SK-N-MC (cell line): Measurements from ENCODE around the gene OR52N1.

Source experiments
- DNase-seq: peaks from one replicate; pipeline ENCODE4 v3.0.0-alpha.2; 2011; ENCODE audit warnings: low read depth, low spot score
- H3K27ac ChIP-seq: fragments of 200-600 bp; sonication (generic); 2 replicates; pipeline ENCODE4 v1.5.1; 2016; ENCODE audit warnings: mixed run types
- H3K36me3 ChIP-seq: fragments of 200-600 bp; sonication (generic); 2 replicates; pipeline ENCODE4 v1.6.1; 2017; ENCODE audit warnings: antibody characterized with exemption, low read length, mixed read lengths; ENCODE audit not compliant: insufficient read depth
- H3K4me3 ChIP-seq: fragments of 200-600 bp; sonication (generic); 2 replicates; pipeline ENCODE4 v1.5.1; 2016
- H3K9ac ChIP-seq: fragments of 200-600 bp; sonication (generic); 2 replicates; pipeline ENCODE4 v1.8.0; 2017; ENCODE audit warnings: mixed run types, mixed read lengths; ENCODE audit not compliant: insufficient read length
- H3K9me3 ChIP-seq: fragments of 200-600 bp; sonication (generic); 2 replicates; pipeline ENCODE4 v1.6.1; 2017; ENCODE audit warnings: low read depth, mild to moderate bottlenecking, antibody characterized with exemption, low read length, moderate library complexity, mixed read lengths
- EZH2 ChIP-seq: fragments of 200-600 bp; sonication (generic); IDR thresholded peaks from one replicate; pipeline ENCODE4 v1.6.1; 2017; ENCODE audit warnings: antibody characterized with exemption
- FOXP2 ChIP-seq: optimal IDR thresholded peaks from 2 replicates; pipeline ENCODE3; 2011; ENCODE audit warnings: mild to moderate bottlenecking, moderate library complexity; ENCODE audit not compliant: insufficient read depth; ENCODE audit errors: extremely low read length, control extremely low read depth
- POLR2AphosphoS5 ChIP-seq: IDR thresholded peaks from 2 replicates; pipeline ENCODE4 v1.6.1; 2012; ENCODE audit warnings: mild to moderate bottlenecking, low read depth, low read length, borderline replicate concordance

OR52N1 gene

DNA sequence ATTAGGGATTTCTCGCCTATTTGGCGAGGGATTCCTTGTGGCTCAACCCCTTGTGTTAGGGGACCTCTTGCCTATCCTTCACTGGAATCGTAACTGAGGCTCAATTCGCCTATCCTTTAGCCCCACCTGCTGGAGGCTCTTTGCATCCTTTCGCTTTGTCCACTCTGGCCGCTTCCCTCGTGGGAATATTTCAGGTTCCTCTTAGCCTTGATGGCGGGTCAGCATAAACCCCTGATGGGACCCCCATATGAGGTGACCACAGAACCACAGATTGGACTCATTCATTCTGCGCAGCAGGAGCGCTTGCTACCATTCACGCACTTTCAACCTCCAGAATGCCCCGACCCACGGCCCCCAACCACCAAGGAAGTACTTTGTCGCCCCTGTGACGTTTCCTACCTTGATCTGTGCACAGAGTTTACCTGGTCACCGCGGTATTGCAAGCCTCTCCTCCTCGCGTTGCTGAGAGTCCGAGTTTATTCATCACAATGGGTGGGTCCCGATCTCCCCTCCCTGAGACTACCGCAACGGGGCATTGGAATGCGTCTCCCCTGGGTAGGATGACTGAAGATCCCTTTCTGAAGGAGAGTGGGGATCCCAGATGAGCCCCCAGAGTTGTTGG lies 17.5 kb upstream of the OR52N1 start, which contains the start of gene OR52N2:
TSS of gene OR52N2 (plus strand) at position 425 of the 622 bp plus-strand sequence. CDS start 11,412 bp downstream, outside the sequence.
- TF ChIP-seq EZH2 (no peak), POLR2AphosphoS5 (no peak), FOXP2 (no peak)
- H3K36me3 ChIP-seq = no peaks in the 10 kb centered on the region
- no peak within 1 kb of the TSS for H3K27ac ChIP-seq
- H3K9me3 ChIP-seq = no peaks in the 10 kb centered on the region
- DNase-seq = peak; percentile 8
- no peak within 1 kb of the TSS for H3K9ac ChIP-seq
- no peak within 1 kb of the TSS for H3K4me3 ChIP-seq

- Histone ChIP-seq H3K4me3 (no peak overlapping the region), H3K36me3 (no peaks in the 10 kb centered on the region), H3K9me3 (no peaks in the 10 kb centered on the region), H3K9ac (no peak overlapping the region), H3K27ac (no peak overlapping the region)
- no peak for TF ChIP-seq POLR2AphosphoS5
- TF ChIP-seq FOXP2 = no peak
- no peak for TF ChIP-seq EZH2
- DNase-seq = no peak
Measured at GRCh38 chr11:5807580-5807979, 16.5 kb upstream of the OR52N1 start.

- no peak for DNase-seq
- Histone ChIP-seq H3K9me3 (no peaks in the 10 kb centered on the region), H3K4me3 (no peak overlapping the region), H3K27ac (no peak overlapping the region), H3K36me3 (no peaks in the 10 kb centered on the region), H3K9ac (no peak overlapping the region)
- TF ChIP-seq POLR2AphosphoS5 (no peak), FOXP2 (no peak), EZH2 (no peak)
Measured at GRCh38 chr11:5803982-5804381, 12.9 kb upstream of the OR52N1 start.

DNA sequence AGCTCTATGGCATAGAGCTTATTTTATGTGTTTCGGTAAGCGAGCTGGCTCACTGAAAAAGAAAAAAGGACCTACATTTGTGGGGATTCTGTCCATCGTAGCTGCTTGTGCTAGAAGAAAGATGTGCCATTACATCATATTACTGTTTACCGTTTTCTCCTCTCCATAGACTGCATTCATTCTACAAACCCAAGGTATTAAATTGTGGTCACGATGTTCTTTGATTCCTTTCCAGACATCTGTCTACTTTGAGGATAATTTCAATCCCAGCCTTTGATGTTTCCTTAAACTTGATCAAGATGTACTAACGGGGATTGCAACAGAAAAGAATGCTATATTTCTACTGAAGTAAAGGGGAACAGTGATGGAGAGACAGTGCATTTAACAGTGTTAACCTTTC lies 5.5 kb upstream of the OR52N1 start:
- H3K36me3 ChIP-seq = no peaks in the 10 kb centered on the region
- H3K9ac ChIP-seq = no peak overlapping the region
- DNase-seq = no peak
- TF ChIP-seq FOXP2 = no peak
- no peak for TF ChIP-seq POLR2AphosphoS5
- no peak for TF ChIP-seq EZH2
- H3K27ac ChIP-seq = no peak overlapping the region
- H3K9me3 ChIP-seq = no peaks in the 10 kb centered on the region
- no peak overlapping the region for H3K4me3 ChIP-seq

- H3K9me3 ChIP-seq = no peaks in the 10 kb centered on the region
Measured at GRCh38 chr11:5783255-5783654, 7.8 kb downstream of the OR52N1 start, which contains the start of gene OR52N5. Gene OR52N5 (minus strand): TSS chr11:5783355. CDS start chr11:5778634, 4,721 bp downstream.

GRCh38 chr11:5767056-5767455 lies 24.0 kb downstream of the OR52N1 start:
- H3K4me3 ChIP-seq = no peak overlapping the region
- TF ChIP-seq EZH2 (no peak), FOXP2 (no peak), POLR2AphosphoS5 (no peak)
- DNase-seq = no peak
- no peaks in the 10 kb centered on the region for H3K36me3 ChIP-seq
- no peaks in the 10 kb centered on the region for H3K9me3 ChIP-seq
- no peak overlapping the region for H3K9ac ChIP-seq
- no peak overlapping the region for H3K27ac ChIP-seq

More at GRCh38 chr11:5783255-5783654, 7.8 kb downstream of the OR52N1 start, which contains the start of gene OR52N5:
- H3K9ac ChIP-seq = no peak within 1 kb of the TSS
- H3K36me3 ChIP-seq = no peaks in the 10 kb centered on the region
- TF ChIP-seq POLR2AphosphoS5 (no peak), EZH2 (no peak), FOXP2 (no peak)
- no peak for DNase-seq
- H3K4me3 ChIP-seq = no peak within 1 kb of the TSS
- H3K27ac ChIP-seq = no peak within 1 kb of the TSS

DNA sequence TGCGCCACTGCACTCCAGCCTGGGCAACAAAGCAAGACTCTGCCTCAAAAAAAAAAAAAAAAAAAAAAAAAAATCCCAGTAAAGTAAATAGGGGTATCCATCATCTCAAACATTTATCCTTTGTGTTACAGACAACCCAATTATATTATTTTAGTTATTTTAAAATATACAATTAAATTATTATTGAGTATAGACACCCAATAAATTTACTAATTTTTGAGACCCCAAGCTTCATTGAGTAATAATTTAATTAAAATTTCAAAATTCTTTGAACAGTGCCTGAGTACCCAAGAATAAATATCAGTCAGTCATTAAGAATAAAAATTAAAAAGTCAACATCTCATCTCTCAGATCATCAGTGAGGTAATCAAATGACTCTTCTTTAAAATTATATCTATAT lies 37.1 kb downstream of the OR52N1 start, which contains the start of gene OR52N4:
TSS of gene OR52N4 (plus strand) at position 301 of the 400 bp plus-strand sequence. CDS start 498 bp downstream, outside the sequence.
- Histone ChIP-seq H3K4me3 (no peak within 1 kb of the TSS), H3K36me3 (no peaks in the 10 kb centered on the region), H3K9ac (no peak within 1 kb of the TSS), H3K9me3 (no peaks in the 10 kb centered on the region), H3K27ac (no peak within 1 kb of the TSS)
- TF ChIP-seq EZH2 (no peak), FOXP2 (no peak), POLR2AphosphoS5 (no peak)
- DNase-seq = no peak

DNA sequence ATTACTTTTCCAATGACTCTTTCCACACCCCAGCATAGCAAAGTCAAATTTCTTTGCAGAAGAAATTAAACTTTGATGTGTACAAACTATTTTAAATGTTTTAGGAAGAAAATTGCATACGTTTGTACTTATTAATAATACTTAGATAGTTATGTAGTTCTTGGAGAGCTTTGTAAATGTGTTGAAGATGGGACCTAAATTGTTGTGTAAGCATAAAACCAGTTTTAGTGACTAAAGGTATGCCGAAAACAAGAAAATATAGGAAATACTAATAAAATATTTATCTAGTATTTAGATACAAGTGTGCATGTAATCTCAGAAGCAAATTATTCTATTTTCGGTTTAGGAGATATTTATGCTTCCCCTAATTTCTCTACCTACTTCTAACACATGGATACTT lies 41.2 kb downstream of the OR52N1 start:
- Histone ChIP-seq H3K9me3 (no peaks in the 10 kb centered on the region), H3K9ac (no peak overlapping the region), H3K27ac (no peak overlapping the region), H3K4me3 (no peak overlapping the region), H3K36me3 (no peaks in the 10 kb centered on the region)
- TF ChIP-seq POLR2AphosphoS5 (no peak), EZH2 (no peak), FOXP2 (no peak)
- no peak for DNase-seq

- Histone ChIP-seq H3K4me3 (no peak overlapping the region), H3K9ac (no peak overlapping the region), H3K27ac (no peak overlapping the region), H3K9me3 (no peaks in the 10 kb centered on the region), H3K36me3 (no peaks in the 10 kb centered on the region)
- DNase-seq = no peak
- TF ChIP-seq EZH2 (no peak), POLR2AphosphoS5 (no peak), FOXP2 (no peak)
Measured at GRCh38 chr11:5746614-5747013, 44.5 kb downstream of the OR52N1 start.
